Activated gamma-delta T cell treated with anti-CD3 and anti-CD28 coated beads, Interleukin-2, amount 50 U/mL, for 16 hours (primary cell): ENCODE data around the gene SPOCK1.

Experiments used
- DNase-seq: peaks from one replicate; pipeline ENCODE4 v3.0.0-alpha.2; 2020; ENCODE audit warnings: low read depth

The SPOCK1 gene

GRCh38 chr5:137492331-137492730 lies 6.8 kb downstream of the SPOCK1 start:
- no peak for DNase-seq

- no peak for DNase-seq
These were observed 8.0 kb downstream of the SPOCK1 start for GRCh38 chr5:137491121-137491520.

GRCh38 chr5:137490591-137490990 lies 8.5 kb downstream of the SPOCK1 start:
- DNase-seq: no peak

- no peak for DNase-seq
These were observed 10.2 kb downstream of the SPOCK1 start for GRCh38 chr5:137488974-137489373.

GRCh38 chr5:137488516-137488915 lies 10.6 kb downstream of the SPOCK1 start:
- DNase-seq: no peak

GRCh38 chr5:137487600-137487999 lies 11.5 kb downstream of the SPOCK1 start:
- no peak for DNase-seq

GRCh38 chr5:137486707-137487106 lies 12.4 kb downstream of the SPOCK1 start:
- DNase-seq: no peak

GRCh38 chr5:137481596-137481995 lies 17.5 kb downstream of the SPOCK1 start:
- no peak for DNase-seq

GRCh38 chr5:137478043-137478442 lies 21.1 kb downstream of the SPOCK1 start:
- DNase-seq: no peak

GRCh38 chr5:137470921-137471220 lies 28.3 kb downstream of the SPOCK1 start:
- no peak for DNase-seq

GRCh38 chr5:137470111-137470920 lies 28.8 kb downstream of the SPOCK1 start:
- DNase-seq: no peak

- no peak for DNase-seq
These were observed 32.2 kb downstream of the SPOCK1 start for GRCh38 chr5:137466889-137467288.

- no peak for DNase-seq
These were observed 33.2 kb downstream of the SPOCK1 start for GRCh38 chr5:137465930-137466329.

GRCh38 chr5:137462816-137463520 lies 36.2 kb downstream of the SPOCK1 start:
- no peak for DNase-seq

GRCh38 chr5:137462265-137462590 lies 36.9 kb downstream of the SPOCK1 start:
- no peak for DNase-seq

GRCh38 chr5:137461391-137462264 lies 37.5 kb downstream of the SPOCK1 start:
- DNase-seq: no peak

GRCh38 chr5:137454671-137455070 lies 44.5 kb downstream of the SPOCK1 start:
- DNase-seq: no peak

- no peak for DNase-seq
These were observed 45.5 kb downstream of the SPOCK1 start for GRCh38 chr5:137453483-137454080.

- DNase-seq: no peak
These were observed 48.4 kb downstream of the SPOCK1 start for GRCh38 chr5:137450759-137451158.

- no peak for DNase-seq
These were observed 50.3 kb downstream of the SPOCK1 start for GRCh38 chr5:137448868-137449267.

GRCh38 chr5:137446615-137447014 lies 52.5 kb downstream of the SPOCK1 start:
- DNase-seq: no peak

- no peak for DNase-seq
These were observed 53.0 kb downstream of the SPOCK1 start for GRCh38 chr5:137446151-137446550.
